SK-N-SH (cell line): Measurements from ENCODE around the gene ANKRD11. TPM values are rescaled to one million over a fixed set of nuclear protein-coding genes. Genes with fewer than 3 reads are reported as not detected.

Source experiments
- CTCF ChIA-PET: fragments of 300-600, 350-600 bp; formaldehyde crosslinking; extraction: SDS; loops from one replicate; lab custom pipeline; 2021; lab: Yijun Ruan, JAX
- POLR2A ChIA-PET: fragments of 350-600 bp; sonication (Branson Sonifier 250); formaldehyde crosslinking; extraction: SDS; loops from one replicate; lab custom pipeline; 2020; ENCODE audit warnings: antibody characterized with exemption, inconsistent platforms; lab: Yijun Ruan, JAX
- DNase-seq: peaks from one replicate; pipeline ENCODE4 v3.0.0; 2012
- H2AFZ ChIP-seq: fragments of 200-600 bp; sonication (generic); 2 replicates; pipeline ENCODE4 v1.8.1; 2016; ENCODE audit warnings: antibody characterized with exemption, mild to moderate bottlenecking, low read depth
- H3F3A ChIP-seq: fragments of 200-600 bp; sonication (generic); replicated peaks from 2 replicates; pipeline ENCODE3; 2016; ENCODE audit warnings: antibody characterized with exemption, mild to moderate bottlenecking; ENCODE audit not compliant: insufficient read depth
- H3K27ac ChIP-seq, 2 experiments: fragments of 200-500 bp in 1 of 2; fragments of 200-600 bp in 1 of 2; sonication (Bioruptor generic) in 1 of 2; sonication (generic), shearing (Covaris generic) in 1 of 2; 2 replicates each; pipeline versions ENCODE4 v1.5.1 to v1.6.1; 2014 to 2016; ENCODE audit warnings: low read depth in 2 of 2, inconsistent platforms in 1 of 2, low read length in 1 of 2, mild to moderate bottlenecking in 1 of 2, mixed read lengths in 1 of 2
- H3K27me3 ChIP-seq: fragments of 200-600 bp; sonication (generic), shearing (Covaris generic); 2 replicates; pipeline ENCODE4 v1.6.1; 2016; ENCODE audit warnings: mixed run types; ENCODE audit not compliant: insufficient read depth
- H3K36me3 ChIP-seq, 2 experiments: fragments of 200-500 bp in 1 of 2; fragments of 200-600 bp in 1 of 2; sonication (Bioruptor generic) in 1 of 2; sonication (generic) in 1 of 2; replicated peaks in 1 of 2; 2 replicates each; pipeline versions ENCODE3 to v1.5.1; 2014 to 2016; ENCODE audit warnings: low read length in 1 of 2, mild to moderate bottlenecking in 1 of 2; ENCODE audit not compliant: insufficient read depth in 2 of 2, control insufficient read depth in 1 of 2
- H3K4me1 ChIP-seq, 2 experiments: fragments of 200-500 bp in 1 of 2; fragments of 200-600 bp in 1 of 2; sonication (Bioruptor generic) in 1 of 2; sonication (generic), shearing (Covaris generic) in 1 of 2; 2 replicates each; pipeline versions ENCODE4 v1.5.1 to v1.6.1; 2014 to 2016; ENCODE audit warnings: low read depth in 1 of 2, low read length in 1 of 2, mixed run types in 1 of 2; ENCODE audit not compliant: insufficient read depth in 2 of 2, control insufficient read depth in 1 of 2
- H3K4me2 ChIP-seq: fragments of 200-600 bp; sonication (generic), shearing (Covaris generic); 2 replicates; pipeline ENCODE4 v1.6.1; 2017; ENCODE audit warnings: mixed run types
- H3K4me3 ChIP-seq, 2 experiments: fragments of 200-500 bp in 1 of 2; fragments of 200-600 bp in 1 of 2; sonication (Bioruptor generic) in 1 of 2; sonication (generic), shearing (Covaris generic) in 1 of 2; 2 replicates each; pipeline versions ENCODE4 v1.5.1 to v1.8.1; 2014 to 2016; ENCODE audit warnings: low read depth in 2 of 2, inconsistent platforms in 1 of 2, low read length in 1 of 2, mild to moderate bottlenecking in 1 of 2, mixed read lengths in 1 of 2, moderate library complexity in 1 of 2
- H3K79me2 ChIP-seq: fragments of 200-600 bp; sonication (generic); 2 replicates; pipeline ENCODE4 v1.8.1; 2017; ENCODE audit warnings: mild to moderate bottlenecking; ENCODE audit not compliant: insufficient read depth
- H3K9ac ChIP-seq: fragments of 200-600 bp; sonication (generic); 2 replicates; pipeline ENCODE4 v1.6.1; 2017; ENCODE audit warnings: mixed run types
- H3K9me2 ChIP-seq: fragments of 200-600 bp; sonication (generic); 2 replicates; pipeline ENCODE4 v1.6.1; 2017; ENCODE audit warnings: mixed run types
- H3K9me3 ChIP-seq: fragments of 200-600 bp; sonication (generic); 2 replicates; pipeline ENCODE4 v1.6.1; 2017; ENCODE audit warnings: mixed run types, mild to moderate bottlenecking, moderate library complexity
- H4K20me1 ChIP-seq: fragments of 200-600 bp; sonication (generic); 2 replicates; pipeline ENCODE4 v1.6.1; 2017; ENCODE audit warnings: mild to moderate bottlenecking, mixed run types; ENCODE audit not compliant: insufficient read depth
- ELF1 ChIP-seq: IDR thresholded peaks from 2 replicates; pipeline ENCODE4 v1.4.0; 2012
- EP300 ChIP-seq, 2 experiments: IDR thresholded peaks; 2 replicates each; pipeline versions ENCODE4 v1.4.0 to v1.6.1; 2012; ENCODE audit warnings: borderline replicate concordance in 1 of 2, low read depth in 1 of 2, low read length in 1 of 2
- EZH2phosphoT487 ChIP-seq: fragments of 200-600 bp; sonication (generic); IDR thresholded peaks from 2 replicates; pipeline ENCODE4 v1.6.1; 2017; ENCODE audit warnings: low read depth, mixed run types, mild to moderate bottlenecking, antibody characterized with exemption, moderate library complexity, borderline replicate concordance
- FOSL2 ChIP-seq: IDR thresholded peaks from 2 replicates; pipeline ENCODE4 v1.4.0; 2012; ENCODE audit warnings: low read depth, mild to moderate bottlenecking, moderate library complexity, borderline replicate concordance
- GATA2 ChIP-seq: sonication (generic); formaldehyde crosslinking; IDR thresholded peaks from 2 replicates; pipeline ENCODE4 v1.5.0; 2020; ENCODE audit warnings: mild to moderate bottlenecking, missing genetic modification reagents
- MXI1 ChIP-seq: IDR thresholded peaks from 2 replicates; pipeline ENCODE4 v1.6.1; 2012; ENCODE audit warnings: mild to moderate bottlenecking, low read depth, low read length, improper control_type of control experiment
- NRF1 ChIP-seq: IDR thresholded peaks from 2 replicates; pipeline ENCODE4 v1.6.1; 2012; ENCODE audit warnings: low read depth, mild to moderate bottlenecking, low read length
- PBX3 ChIP-seq: IDR thresholded peaks from 2 replicates; pipeline ENCODE4; 2012
- RCOR1 ChIP-seq: fragments of 150-350 bp; IDR thresholded peaks from 2 replicates; pipeline ENCODE4 v1.6.1; 2017; ENCODE audit warnings: antibody characterized with exemption, low read length
- RFX5 ChIP-seq: IDR thresholded peaks from 2 replicates; pipeline ENCODE4 v1.6.1; 2012; ENCODE audit warnings: mild to moderate bottlenecking, improper control_type of control experiment, low read length
- RXRA ChIP-seq: IDR thresholded peaks from 2 replicates; pipeline ENCODE4 v1.4.0; 2012; ENCODE audit warnings: low read depth, mild to moderate bottlenecking, borderline replicate concordance
- SIN3A ChIP-seq: IDR thresholded peaks from 2 replicates; pipeline ENCODE4 v1.6.1; 2012; ENCODE audit warnings: low read depth, mild to moderate bottlenecking, low read length, moderate library complexity, borderline replicate concordance
- TAF1 ChIP-seq: IDR thresholded peaks from 2 replicates; pipeline ENCODE4 v1.6.1; 2012; ENCODE audit warnings: low read depth, mild to moderate bottlenecking, low read length, moderate library complexity, borderline replicate concordance
- TEAD4 ChIP-seq: IDR thresholded peaks from 2 replicates; pipeline ENCODE4 v1.4.0; 2012; ENCODE audit warnings: mild to moderate bottlenecking, borderline replicate concordance; ENCODE audit not compliant: insufficient read depth
- WGBS: methylation state at CpG from one replicate; pipeline ENCODE4 v1.1.6; 2017; ENCODE audit warnings: low lambda C conversion rate; 5-methylcytosine and 5-hydroxymethylcytosine counted together
- polyA plus RNA-seq, 3 experiments: library from polyadenylated mRNA; depleted of rRNA; stranded (reverse); fragments of >200 nt; gene quantifications; 2 replicates each; pipeline ENCODE4 v1.2.3, GENCODE V29; 2012
- TF ChIP-seq, protein P1 (sequence below): fragments of 200-600 bp; sonication (generic); IDR thresholded peaks from 2 replicates; pipeline ENCODE4 v1.6.1; 2017; ENCODE audit warnings: antibody characterized with exemption, mild to moderate bottlenecking, moderate library complexity

ANKRD11 gene
- polyA plus RNA-seq, 1 of the 3 experiments (the other 2 are of a cell fraction): 50.2 TPM

DNA sequence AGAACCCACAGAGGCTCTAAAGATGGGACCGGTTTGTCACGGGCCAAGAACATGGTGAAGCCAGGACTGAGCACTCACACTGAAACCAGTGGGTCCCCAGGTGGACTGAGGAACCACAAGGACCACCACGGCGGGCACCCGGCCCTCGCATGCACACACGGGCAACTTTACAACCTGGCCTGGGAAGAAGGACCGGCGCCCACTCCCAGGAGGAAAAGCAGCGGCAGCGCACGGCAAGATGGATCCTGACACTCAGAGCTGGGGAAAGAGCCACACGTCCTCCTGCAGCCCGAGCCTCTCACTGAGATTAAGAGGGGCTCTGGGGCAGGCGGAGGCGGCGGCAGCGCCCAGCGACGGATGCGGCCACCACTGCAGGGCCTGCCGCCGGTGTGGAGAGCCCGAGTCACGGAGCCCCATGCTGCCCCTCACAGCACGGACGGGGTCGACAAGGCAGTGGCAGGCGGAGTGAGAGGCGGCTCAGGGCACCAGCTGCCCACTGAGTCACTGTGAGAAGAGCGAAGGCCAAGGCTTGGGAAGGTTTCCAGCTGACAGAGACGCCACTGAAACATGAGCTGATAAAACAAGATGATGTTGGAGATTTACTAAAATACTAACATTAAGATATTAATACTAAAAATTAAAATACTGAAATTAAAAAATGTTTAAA lies 118.3 kb downstream of the ANKRD11 start:
- Histone ChIP-seq H3K9ac (no peak overlapping the region), H3K9me2 (no peaks in the 10 kb centered on the region), H3K4me3 (no peak overlapping the region), H4K20me1 (peaks cover 99% of the 10 kb centered on the region), H3K4me2 (no peak overlapping the region), H3F3A (peaks cover 3% of the 10 kb centered on the region), H3K27me3 (no peaks in the 10 kb centered on the region), H3K27ac (no peak overlapping the region), H3K79me2 (peaks cover 100% of the 10 kb centered on the region), H3K9me3 (no peaks in the 10 kb centered on the region), H2AFZ (no peak overlapping the region), H3K4me1 (peaks cover 17 to 34% of the 10 kb centered on the region in 2 experiments; a peak in 3 of 4 replicates), H3K36me3 (peaks cover 6 to 7% of the 10 kb centered on the region in 2 experiments)
- ChIA-PET POLR2A (no interaction called here), CTCF (interaction anchor here (0.9 to 1.8 kb wide), 2 partner anchors 10 to 12 kb away, joined by 3 to 4 read pairs; no protein-coding TSS in a partner anchor)
- 95% methylated on average over 32 of the region's 32 CpGs for WGBS
- TF ChIP-seq NRF1 (no peak), TEAD4 (no peak), FOSL2 (no peak)
- DNase-seq: no peak

- H3K27ac ChIP-seq: no peak overlapping the region
- TF ChIP-seq RCOR1: no peak
- no peak for TF ChIP-seq RXRA
- TF ChIP-seq TAF1: no peak
- TF ChIP-seq, protein P1, sequence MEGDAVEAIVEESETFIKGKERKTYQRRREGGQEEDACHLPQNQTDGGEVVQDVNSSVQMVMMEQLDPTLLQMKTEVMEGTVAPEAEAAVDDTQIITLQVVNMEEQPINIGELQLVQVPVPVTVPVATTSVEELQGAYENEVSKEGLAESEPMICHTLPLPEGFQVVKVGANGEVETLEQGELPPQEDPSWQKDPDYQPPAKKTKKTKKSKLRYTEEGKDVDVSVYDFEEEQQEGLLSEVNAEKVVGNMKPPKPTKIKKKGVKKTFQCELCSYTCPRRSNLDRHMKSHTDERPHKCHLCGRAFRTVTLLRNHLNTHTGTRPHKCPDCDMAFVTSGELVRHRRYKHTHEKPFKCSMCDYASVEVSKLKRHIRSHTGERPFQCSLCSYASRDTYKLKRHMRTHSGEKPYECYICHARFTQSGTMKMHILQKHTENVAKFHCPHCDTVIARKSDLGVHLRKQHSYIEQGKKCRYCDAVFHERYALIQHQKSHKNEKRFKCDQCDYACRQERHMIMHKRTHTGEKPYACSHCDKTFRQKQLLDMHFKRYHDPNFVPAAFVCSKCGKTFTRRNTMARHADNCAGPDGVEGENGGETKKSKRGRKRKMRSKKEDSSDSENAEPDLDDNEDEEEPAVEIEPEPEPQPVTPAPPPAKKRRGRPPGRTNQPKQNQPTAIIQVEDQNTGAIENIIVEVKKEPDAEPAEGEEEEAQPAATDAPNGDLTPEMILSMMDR: no peak
- no peak for TF ChIP-seq EP300 (IDR thresholded peaks at IDR 0.05; ENCODE audit: borderline replicate concordance in 1 of 2, low read depth in 1 of 2, low read length in 1 of 2)
- H3K4me2 ChIP-seq: no peak overlapping the region
- H3K79me2 ChIP-seq: peaks cover 100% of the 10 kb centered on the region
- ChIA-PET CTCF (no interaction called here), POLR2A (no interaction called here)
- DNase-seq: no peak
- H4K20me1 ChIP-seq: peaks cover 99% of the 10 kb centered on the region
- no peak overlapping the region for H2AFZ ChIP-seq
- 97% methylated on average over 6 of the region's 12 CpGs for WGBS
- H3K9me3 ChIP-seq: no peaks in the 10 kb centered on the region
- peaks cover 6 to 7% of the 10 kb centered on the region in 2 experiments for H3K36me3 ChIP-seq
- H3K9me2 ChIP-seq: no peaks in the 10 kb centered on the region
- no peak overlapping the region for H3K4me3 ChIP-seq
- H3F3A ChIP-seq: peaks cover 3% of the 10 kb centered on the region
- no peak overlapping the region for H3K9ac ChIP-seq
- peaks cover 17 to 41% of the 10 kb centered on the region in 2 experiments; a peak in 3 of 4 replicates for H3K4me1 ChIP-seq
- H3K27me3 ChIP-seq: no peaks in the 10 kb centered on the region
These were observed 119.0 kb downstream of the ANKRD11 start for GRCh38 chr16:89371386-89371785.

DNA sequence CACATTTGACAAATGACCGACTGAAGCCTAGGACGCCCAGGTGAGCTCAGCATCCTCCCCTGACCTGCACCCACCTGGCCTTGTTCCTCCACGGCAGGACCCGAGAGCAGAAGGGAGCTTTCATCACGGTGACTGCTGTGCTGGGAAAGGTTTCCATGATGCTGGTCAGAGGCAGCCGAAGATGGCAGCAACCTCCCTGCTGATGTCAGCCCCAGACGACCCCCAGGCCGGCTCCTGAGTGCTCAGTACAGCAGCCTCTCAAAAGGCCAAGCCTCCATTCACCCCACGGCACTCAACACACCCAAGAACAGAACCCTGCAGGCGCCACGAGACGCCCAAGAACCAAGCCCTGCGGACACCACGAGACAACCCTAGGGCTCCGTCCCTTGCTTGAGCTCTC lies 119.8 kb downstream of the ANKRD11 start:
- H3K9me3 ChIP-seq: no peaks in the 10 kb centered on the region
- peaks cover 0 to 7% of the 10 kb centered on the region in 2 experiments for H3K36me3 ChIP-seq
- 95% methylated on average over 10 of the region's 15 CpGs for WGBS
- peaks cover 18 to 42% of the 10 kb centered on the region in 2 experiments; a peak in 3 of 4 replicates for H3K4me1 ChIP-seq
- H3K4me3 ChIP-seq: no peak overlapping the region
- no peaks in the 10 kb centered on the region for H3K27me3 ChIP-seq
- peaks cover 99% of the 10 kb centered on the region for H4K20me1 ChIP-seq
- no peak overlapping the region; a peak in 1 of 4 replicates for H3K27ac ChIP-seq
- H3F3A ChIP-seq: peaks cover 6% of the 10 kb centered on the region
- DNase-seq: no peak
- no peak overlapping the region for H2AFZ ChIP-seq
- no peaks in the 10 kb centered on the region for H3K9me2 ChIP-seq
- no peak overlapping the region for H3K9ac ChIP-seq
- ChIA-PET POLR2A (no interaction called here), CTCF (no interaction called here)
- H3K79me2 ChIP-seq: peaks cover 100% of the 10 kb centered on the region
- no peak overlapping the region for H3K4me2 ChIP-seq
- TF ChIP-seq SIN3A: no peak
- TF ChIP-seq RFX5: no peak
- TF ChIP-seq ELF1: no peak
- no peak for TF ChIP-seq EZH2phosphoT487
- TF ChIP-seq MXI1: no peak
- TF ChIP-seq NRF1: no peak
- TF ChIP-seq PBX3: no peak
- no peak for TF ChIP-seq GATA2
- TF ChIP-seq RXRA: no peak
